Measurements from ENCODE around the gene MRPS6. TPM values are rescaled to one million over a fixed set of nuclear protein-coding genes. Genes with fewer than 3 reads are reported as not detected.

Gene MRPS6
- total and polyA plus RNA-seq, 10 of the 15 experiments (the other 5 are each of a cell fraction or from before 2014, with no cell fraction given): 32.5 to 232 (median 90.3) TPM

GRCh38 chr21:34152500-34152899 lies 79.1 kb downstream of the MRPS6 start (continued):
- TF ChIP-seq NFIC (IDR thresholded peaks at IDR 0.05; ENCODE audit: low read depth, low read length): no peak
- TF ChIP-seq BCL3 (IDR thresholded peaks at IDR 0.05; ENCODE audit: borderline replicate concordance, insufficient read depth, low read depth, low read length, poor library complexity, severe bottlenecking): no peak
- TF ChIP-seq CHD2 (IDR thresholded peaks at IDR 0.05; ENCODE audit: borderline replicate concordance, low read depth, low read length): no peak
- no peak for TF ChIP-seq ETV6 (conservative IDR thresholded peaks at IDR 0.05 in 1 of 2, IDR thresholded peaks at IDR 0.05 in 1 of 2; ENCODE audit: borderline replicate concordance in 1 of 2, low read depth in 1 of 2)

GRCh38 chr21:34154878-34155277 lies 81.5 kb downstream of the MRPS6 start:
- H3K4me3 ChIP-seq: no peak overlapping the region
- no peaks in the 10 kb centered on the region for H3K79me2 ChIP-seq (ENCODE audit: control insufficient read depth, insufficient read depth, low read length)
- no peaks in the 10 kb centered on the region for H4K20me1 ChIP-seq (ENCODE audit: control insufficient read depth, insufficient read depth)
- intact Hi-C loops (cut with micrococcal nuclease; ENCODE audit: unreplicated experiment) (no loop called here), in situ Hi-C loops (cut with MboI) (no loop called here)
- no peak overlapping the region for H2AFZ ChIP-seq (ENCODE audit: control insufficient read depth, low read depth, low read length)
- POLR2A ChIA-PET: no interaction called here
- no TSS peak for BruUV-seq (replicated peaks)
- H3K27ac ChIP-seq (ENCODE audit: control insufficient read depth, insufficient read depth): no peak overlapping the region
- SMC1A ChIA-PET (ENCODE audit: uncharacterized antibody, unreplicated experiment): interaction anchor here (0.9 to 1.2 kb wide), 2 partner anchors 35 to 36 kb away, joined by 3 read pairs; no protein-coding TSS in a partner anchor
- CTCF ChIA-PET: no interaction called here
- H3K36me3 ChIP-seq (ENCODE audit: control insufficient read depth in 2 of 2, insufficient read depth in 2 of 2, low read length in 1 of 2): no peaks in the 10 kb centered on the region
- no peak overlapping the region for H3K9ac ChIP-seq (ENCODE audit: control insufficient read depth, insufficient read depth, low read length)
- ATAC-seq (no peak), FAIRE-seq (no peak), DNase-seq (ENCODE audit: low read depth, low spot score) (no peak)
- no peak overlapping the region for H3K4me2 ChIP-seq (ENCODE audit: control insufficient read depth, insufficient read depth)
- no peaks in the 10 kb centered on the region for H3K4me1 ChIP-seq (ENCODE audit: control insufficient read depth, insufficient read depth, low read length)
- no peaks in the 10 kb centered on the region for H3K27me3 ChIP-seq (replicated peaks in 1 of 2; ENCODE audit: control insufficient read depth in 2 of 2, insufficient read depth in 2 of 2, low read length in 1 of 2)
- H3K9me3 ChIP-seq (replicated peaks; ENCODE audit: control insufficient read depth, insufficient read depth, low read length): no peaks in the 10 kb centered on the region; the same call in 2 of the 3 replicates
- TF ChIP-seq SMARCA5 (IDR thresholded peaks at IDR 0.05) (no peak), SPI1 (IDR thresholded peaks at IDR 0.05; ENCODE audit: borderline replicate concordance, insufficient read depth, low read depth, low read length) (no peak), ZNF207 (IDR thresholded peaks at IDR 0.05; ENCODE audit: borderline replicate concordance) (no peak), BCLAF1 (IDR thresholded peaks at IDR 0.05) (no peak), HDGF (IDR thresholded peaks at IDR 0.05) (no peak), NR2C1 (IDR thresholded peaks at IDR 0.05) (no peak), CREB1 (IDR thresholded peaks at IDR 0.05; ENCODE audit: low read depth) (no peak), GATAD2B (conservative IDR thresholded peaks at IDR 0.05; ENCODE audit: low read depth) (no peak), MYB (IDR thresholded peaks at IDR 0.05; ENCODE audit: borderline replicate concordance, low read depth, low read length) (no peak), HDAC2 (IDR thresholded peaks at IDR 0.05) (no peak)
- RAD21 ChIA-PET (ENCODE audit: unreplicated experiment): interaction anchor here (0.6 kb wide), 1 partner anchor 47 kb away, joined by 3 read pairs; no protein-coding TSS in a partner anchor
- 88% methylated on average over 5 of the region's 5 CpGs for WGBS (ENCODE audit: insufficient coverage, insufficient replicate concordance, low lambda C conversion rate, missing lambda C conversion rate)

Data from GM12878 (cell line).